OCI-LY3 (cell line): ENCODE results near the gene MSI2.

Source experiments
- EZH2phosphoT487 ChIP-seq: fragments of 200-600 bp; shearing (Covaris generic); IDR thresholded peaks from 2 replicates; pipeline ENCODE4 v1.6.1; 2018; ENCODE audit warnings: antibody characterized with exemption, mixed run types, low read depth
- TF ChIP-seq, protein P1 (sequence below): fragments of 200-600, 300-600 bp; sonication (generic); IDR thresholded peaks from 2 replicates; pipeline ENCODE4 v1.5.1; 2014; ENCODE audit warnings: antibody characterized with exemption, low read length, low read depth

DNA sequence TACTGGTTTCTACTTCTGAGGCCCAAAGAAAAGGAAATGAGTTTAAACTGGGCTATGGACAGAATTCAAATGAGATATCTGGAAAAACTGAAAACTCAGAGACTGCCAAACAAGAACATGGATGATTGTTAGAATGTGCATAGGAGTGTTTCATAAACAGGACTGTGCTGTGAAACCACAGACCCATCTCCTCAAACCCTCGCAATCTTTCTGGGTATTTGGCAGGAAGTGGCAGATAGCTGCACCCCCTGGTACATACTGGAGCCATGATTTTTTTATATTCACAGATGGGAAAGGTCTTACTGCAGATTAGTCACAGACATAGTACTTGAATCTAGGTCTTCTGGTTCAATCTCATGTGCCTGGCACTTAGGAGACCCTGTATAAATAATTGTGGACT, 343.8 kb downstream of the MSI2 start:
- TF ChIP-seq, protein P1, sequence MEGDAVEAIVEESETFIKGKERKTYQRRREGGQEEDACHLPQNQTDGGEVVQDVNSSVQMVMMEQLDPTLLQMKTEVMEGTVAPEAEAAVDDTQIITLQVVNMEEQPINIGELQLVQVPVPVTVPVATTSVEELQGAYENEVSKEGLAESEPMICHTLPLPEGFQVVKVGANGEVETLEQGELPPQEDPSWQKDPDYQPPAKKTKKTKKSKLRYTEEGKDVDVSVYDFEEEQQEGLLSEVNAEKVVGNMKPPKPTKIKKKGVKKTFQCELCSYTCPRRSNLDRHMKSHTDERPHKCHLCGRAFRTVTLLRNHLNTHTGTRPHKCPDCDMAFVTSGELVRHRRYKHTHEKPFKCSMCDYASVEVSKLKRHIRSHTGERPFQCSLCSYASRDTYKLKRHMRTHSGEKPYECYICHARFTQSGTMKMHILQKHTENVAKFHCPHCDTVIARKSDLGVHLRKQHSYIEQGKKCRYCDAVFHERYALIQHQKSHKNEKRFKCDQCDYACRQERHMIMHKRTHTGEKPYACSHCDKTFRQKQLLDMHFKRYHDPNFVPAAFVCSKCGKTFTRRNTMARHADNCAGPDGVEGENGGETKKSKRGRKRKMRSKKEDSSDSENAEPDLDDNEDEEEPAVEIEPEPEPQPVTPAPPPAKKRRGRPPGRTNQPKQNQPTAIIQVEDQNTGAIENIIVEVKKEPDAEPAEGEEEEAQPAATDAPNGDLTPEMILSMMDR, result no peak
- no peak for TF ChIP-seq EZH2phosphoT487
